Renal cortex interstitium (tissue), 11 donors: ENCODE measurements around the gene ADAMTS18. TPM values are rescaled to one million over a fixed set of nuclear protein-coding genes. Genes with fewer than 3 reads are reported as not detected.

Source experiments
- DNase-seq, 11 donors: peaks; one replicate each; pipeline ENCODE4 v3.0.0-alpha.2; 2013; ENCODE audit warnings: low read depth in 9 of 11, low spot score in 4 of 11; ENCODE audit errors: extremely low read depth in 1 of 11
- polyA plus RNA-seq, 3 donors: library from polyadenylated mRNA; unstranded; fragments of 120-200 nt; gene quantifications; one replicate each; pipeline ENCODE4 v1.2.1, GENCODE V29; 2013; ENCODE audit not compliant: insufficient read length in 3 of 3

ADAMTS18 gene
- polyA plus RNA-seq, 3 donors, result 3.8 to 6.1 (median 5.6) TPM

- DNase-seq, result no peak
Observed at GRCh38 chr16:77404775-77405174, 30.1 kb downstream of the ADAMTS18 start.

GRCh38 chr16:77403732-77404131 is 31.1 kb downstream of the ADAMTS18 start:
- no peak for DNase-seq

GRCh38 chr16:77402672-77403071 is 32.2 kb downstream of the ADAMTS18 start:
- no peak for DNase-seq

GRCh38 chr16:77402118-77402517 is 32.7 kb downstream of the ADAMTS18 start:
- DNase-seq, result no peak

- no peak for DNase-seq
Observed at GRCh38 chr16:77399546-77399945, 35.3 kb downstream of the ADAMTS18 start.

GRCh38 chr16:77399066-77399465 is 35.8 kb downstream of the ADAMTS18 start:
- DNase-seq, result no peak

GRCh38 chr16:77398495-77398894 is 36.3 kb downstream of the ADAMTS18 start:
- no peak for DNase-seq

GRCh38 chr16:77396461-77396860 is 38.4 kb downstream of the ADAMTS18 start:
- DNase-seq, result no peak

GRCh38 chr16:77394699-77395098 is 40.1 kb downstream of the ADAMTS18 start:
- DNase-seq, result no peak

GRCh38 chr16:77393955-77394354 is 40.9 kb downstream of the ADAMTS18 start:
- DNase-seq, result no peak

GRCh38 chr16:77387815-77388209 is 47.0 kb downstream of the ADAMTS18 start:
- peak in 2 of 11 donors; percentile 13 to 24 for DNase-seq

- no peak for DNase-seq
Observed at GRCh38 chr16:77386831-77387814, 47.7 kb downstream of the ADAMTS18 start.

- DNase-seq, result no peak
Observed at GRCh38 chr16:77385481-77385880, 49.4 kb downstream of the ADAMTS18 start.

- DNase-seq, result no peak
Observed at GRCh38 chr16:77383606-77384187, 51.1 kb downstream of the ADAMTS18 start.

GRCh38 chr16:77376358-77376757 is 58.5 kb downstream of the ADAMTS18 start:
- DNase-seq, result no peak

GRCh38 chr16:77375396-77375795 is 59.4 kb downstream of the ADAMTS18 start:
- no peak for DNase-seq

- DNase-seq, result peak in 7 of 11 donors; percentile 10 to 59 (median 44)
Observed at GRCh38 chr16:77374384-77374783, 60.5 kb downstream of the ADAMTS18 start.

GRCh38 chr16:77373726-77374125 is 61.1 kb downstream of the ADAMTS18 start:
- DNase-seq, result no peak

- no peak for DNase-seq
Observed at GRCh38 chr16:77364770-77365169, 70.1 kb downstream of the ADAMTS18 start.

GRCh38 chr16:77359065-77359502 is 75.8 kb downstream of the ADAMTS18 start:
- DNase-seq, result no peak
